Activated T-helper 9 cell treated with anti-CD3 and anti-CD28 coated beads, Interleukin-2, amount 50 U/mL, for 16 hours (primary cell): ENCODE measurements around the gene SNX33.
"Not testable (repeated sequence)": the region's sequence is repeated elsewhere in the genome, so short reads cannot be mapped to it uniquely, and the experiment has no call there.

ENCODE experiments used
- DNase-seq: peaks from one replicate; pipeline ENCODE4 v3.0.0-alpha.2; 2020; ENCODE audit warnings: low read depth

The SNX33 gene

DNA sequence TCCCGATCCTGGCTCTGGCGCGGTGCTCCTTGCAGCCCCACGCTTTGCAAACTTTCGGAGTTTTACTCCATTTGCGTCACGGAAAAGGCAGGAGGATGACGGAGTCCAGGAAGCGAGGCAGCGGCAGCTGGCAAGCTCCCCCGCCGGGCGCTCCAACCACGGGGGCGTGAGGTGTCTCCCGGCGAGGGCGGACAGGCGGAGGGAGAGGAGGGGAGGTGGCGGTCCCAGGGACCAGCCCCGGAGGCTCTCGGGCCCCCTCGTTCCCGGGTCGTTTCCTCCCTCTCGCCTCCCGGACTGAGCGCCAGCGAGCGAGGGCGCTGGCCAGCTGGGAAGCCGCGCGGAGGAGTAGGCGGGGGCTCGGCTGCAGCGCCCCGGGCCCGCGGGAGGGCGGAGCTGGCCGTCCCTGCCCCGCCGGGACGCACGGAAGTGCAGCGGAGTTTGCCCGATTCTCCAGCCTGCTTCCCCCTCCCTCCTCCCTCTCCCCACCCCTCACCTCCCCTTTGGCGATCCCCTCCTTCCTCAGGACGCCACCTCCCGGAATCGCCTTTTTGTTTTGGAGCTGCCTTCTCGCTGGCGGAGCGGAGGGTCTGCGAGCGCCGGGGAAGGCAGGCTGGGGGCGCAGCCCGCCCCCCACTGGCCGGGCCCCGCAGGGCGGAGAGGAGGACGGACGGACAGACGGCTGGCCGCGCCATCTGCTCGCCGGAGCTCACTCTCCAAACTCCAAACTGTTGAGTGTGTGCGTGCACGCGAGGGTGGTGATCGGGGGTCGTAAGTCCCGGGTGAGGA is at the start of gene SNX33:
Gene SNX33 (plus strand): TSS at position 543 of the 786 bp plus-strand sequence. CDS start 1,191 bp downstream, outside the sequence.
- peak; percentile 49 for DNase-seq

- no peak for DNase-seq
Observed at GRCh38 chr15:75598361-75598760, 49.4 kb upstream of the SNX33 start.

- DNase-seq: no peak
Observed at GRCh38 chr15:75599401-75599800, 48.3 kb upstream of the SNX33 start.

DNA sequence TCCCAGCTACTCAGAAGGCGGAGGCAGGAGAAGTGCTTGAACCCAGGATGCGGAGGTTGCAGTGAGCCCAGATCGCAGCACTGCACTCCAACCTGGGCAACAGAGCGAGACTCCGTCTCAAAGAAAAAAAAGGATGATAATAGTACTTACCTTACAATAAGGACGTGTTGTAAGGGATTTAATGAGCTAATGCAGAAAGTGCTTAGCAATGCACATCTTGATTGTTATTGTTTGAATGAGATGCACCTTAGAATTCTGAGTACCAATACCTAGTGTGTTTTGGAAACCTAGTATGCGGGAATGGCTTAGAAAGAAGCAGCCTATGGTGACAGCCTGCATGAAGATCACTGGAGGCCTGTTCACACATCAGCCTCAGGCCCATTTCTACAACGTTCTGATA is 41.7 kb upstream of the SNX33 start:
- DNase-seq: no peak

DNA sequence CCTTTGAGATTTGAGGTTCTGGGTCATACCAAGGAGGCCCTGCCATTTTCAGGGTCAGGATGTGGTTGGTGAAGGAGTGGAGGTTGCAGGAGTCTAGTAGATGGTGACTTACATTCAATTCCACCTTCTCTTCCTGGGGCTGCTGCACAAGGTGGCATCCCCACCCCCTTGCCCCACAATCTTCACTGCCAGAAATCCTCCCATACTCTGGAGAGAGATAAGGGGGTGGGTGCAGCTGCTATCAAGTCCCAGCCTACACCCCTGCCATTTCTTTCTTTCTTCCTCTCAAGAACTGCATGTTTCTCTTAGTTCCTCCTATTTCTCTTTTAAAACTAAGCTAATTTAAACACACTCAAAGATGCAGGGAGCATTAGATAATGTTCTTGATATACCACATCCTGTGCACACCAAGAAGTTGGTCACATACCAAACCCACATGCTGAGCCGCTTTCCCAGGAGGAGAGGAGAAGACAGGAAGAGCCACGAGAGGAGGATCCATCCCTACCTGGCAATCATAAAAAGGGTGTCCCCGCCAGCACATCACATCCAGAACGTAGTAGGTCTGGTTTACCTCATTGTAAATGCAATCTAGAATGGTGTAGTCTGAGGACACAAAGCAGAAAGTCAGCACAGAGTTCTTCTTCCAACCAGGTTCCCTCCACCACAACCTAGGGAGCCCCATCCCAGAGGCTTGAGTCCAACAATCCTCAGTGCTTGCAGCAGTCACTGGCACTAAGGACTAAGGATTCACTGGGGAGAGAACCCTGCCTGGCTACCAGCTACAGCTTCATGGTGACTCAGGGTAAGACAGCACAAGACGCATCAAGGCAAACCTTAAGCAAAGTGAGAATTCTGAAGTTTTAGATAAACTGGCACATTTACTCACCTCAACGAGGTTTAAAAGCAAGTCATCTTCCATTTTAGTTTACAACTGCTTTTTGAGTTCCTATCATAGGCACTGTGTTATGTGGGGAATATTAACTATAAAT is 40.7 kb upstream of the SNX33 start:
- no peak for DNase-seq

GRCh38 chr15:75616766-75617165 is 30.9 kb upstream of the SNX33 start:
- DNase-seq: no peak

DNA sequence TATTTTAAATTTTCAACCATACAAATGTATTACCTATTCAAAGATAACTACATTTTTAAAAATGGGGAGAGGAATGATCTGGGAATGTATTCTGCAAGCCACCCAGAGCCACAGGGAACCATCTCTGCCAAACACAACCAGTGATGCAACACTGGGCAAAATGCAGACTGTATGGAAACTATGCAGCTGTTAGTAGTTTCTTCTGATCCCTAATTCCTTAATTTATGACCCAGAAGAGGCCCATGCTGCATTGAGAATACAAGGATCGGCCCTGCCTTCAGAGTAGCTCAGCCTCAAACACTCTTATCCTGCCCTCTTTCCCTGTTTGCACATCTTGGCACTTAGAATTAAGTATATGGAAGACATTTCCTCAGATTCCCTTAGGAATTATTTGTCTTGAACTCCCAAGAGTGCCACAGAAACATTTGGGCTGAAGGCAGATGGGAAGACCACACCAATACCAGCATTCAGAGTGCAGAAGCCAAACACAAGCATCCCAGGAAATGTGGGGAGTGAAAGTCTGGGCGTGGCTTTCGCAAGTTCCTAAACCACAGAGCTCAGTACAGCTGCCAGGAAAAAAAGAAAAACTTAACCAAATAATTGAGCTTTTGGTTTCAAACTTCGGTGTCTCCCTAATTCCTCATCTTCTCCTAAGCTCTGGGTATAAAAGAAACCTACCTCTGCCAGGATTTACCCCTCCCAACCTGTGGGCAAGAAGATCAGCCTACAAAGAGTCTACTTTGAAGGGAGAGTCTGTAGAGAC is 27.5 kb upstream of the SNX33 start:
- DNase-seq: no peak

DNA sequence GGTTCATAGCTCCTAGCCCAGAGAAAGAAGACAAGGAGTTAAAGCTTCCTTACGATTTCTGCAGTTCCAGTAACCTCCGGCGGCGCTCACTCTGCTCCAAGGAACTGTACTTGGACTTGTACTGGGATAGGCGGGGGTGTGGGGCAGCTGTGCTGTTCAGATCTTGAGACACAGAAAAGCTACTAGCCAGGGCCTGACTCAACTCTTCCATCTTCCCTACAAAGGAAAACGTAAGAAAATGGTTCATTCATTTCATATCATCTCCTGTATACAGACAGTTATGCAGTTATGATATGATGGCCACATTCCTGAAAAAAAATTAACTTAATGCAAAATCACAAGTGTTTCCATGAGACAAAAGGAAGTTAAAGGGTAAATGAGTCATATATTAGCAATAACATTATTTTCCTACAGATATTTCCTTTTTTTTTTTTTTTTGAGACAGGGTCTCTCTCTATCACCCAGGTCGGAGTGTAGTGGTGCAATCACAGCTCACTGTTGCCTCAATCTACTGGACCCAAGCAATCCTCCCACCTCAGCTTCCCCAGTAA is 26.8 kb upstream of the SNX33 start:
- no peak for DNase-seq

DNA sequence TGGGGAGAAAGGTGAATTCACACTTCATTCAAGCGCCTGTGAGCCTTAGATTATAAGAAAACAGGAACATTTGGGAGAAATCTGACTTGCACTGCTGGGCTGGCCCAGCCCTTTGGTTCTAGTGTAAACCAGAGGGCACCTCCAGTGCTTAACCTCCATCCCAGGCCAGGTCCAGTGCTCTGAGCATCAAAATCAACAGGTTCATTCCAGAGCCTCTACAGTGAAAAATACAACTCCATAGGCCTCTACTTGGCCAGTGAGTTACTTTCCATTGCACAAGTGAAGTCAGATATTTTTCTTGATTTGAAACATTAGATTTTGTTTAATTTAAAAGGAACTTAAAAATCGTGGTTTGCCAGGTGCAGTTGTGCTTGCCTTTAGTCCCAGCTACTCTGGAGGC is 25.2 kb upstream of the SNX33 start:
- no peak for DNase-seq

DNA sequence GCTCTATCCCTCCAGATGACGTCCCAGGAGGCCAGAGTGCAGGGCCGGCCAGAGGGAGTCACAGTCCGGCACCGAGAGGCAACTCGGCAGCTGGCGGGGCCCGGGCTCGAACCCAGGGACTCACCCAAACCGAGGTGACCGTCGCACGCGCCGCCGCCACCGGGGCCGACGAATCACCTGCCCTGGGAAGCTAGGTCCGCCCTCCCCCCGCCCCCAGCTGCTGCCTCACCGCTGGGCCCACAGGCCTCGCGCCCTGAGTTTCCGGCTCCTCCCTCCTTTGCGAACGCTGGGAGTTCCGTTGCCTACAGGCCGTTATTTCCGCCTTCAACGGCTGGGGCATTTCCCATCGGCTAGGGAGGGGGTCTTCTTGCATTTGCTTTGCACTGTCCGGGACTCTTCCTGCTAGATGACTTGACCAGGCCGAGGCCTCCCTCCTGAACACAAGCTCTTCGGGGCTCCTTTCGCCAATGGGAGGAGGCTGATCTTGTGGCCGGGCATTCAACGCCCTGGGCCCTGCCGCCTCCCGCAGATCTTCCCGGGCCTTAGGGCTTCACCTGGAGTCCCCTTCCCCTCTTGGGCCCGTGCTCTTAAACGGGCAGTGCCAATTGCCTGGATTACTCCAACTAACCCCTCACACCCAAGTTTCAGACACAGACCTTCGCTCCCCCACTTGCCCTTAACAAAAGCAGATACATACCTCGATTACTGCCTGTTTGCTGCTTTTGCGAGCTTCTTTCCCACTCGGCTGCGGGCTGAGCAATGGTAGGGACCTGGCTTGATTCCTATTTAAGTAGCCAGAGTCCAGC is 22.0 kb upstream of the SNX33 start, which contains the start of gene SNUPN:
Gene SNUPN (minus strand): TSS at position 184 of the 806 bp plus-strand sequence. CDS start 4,674 bp downstream, outside the sequence.
- peak; percentile 90 for DNase-seq

GRCh38 chr15:75631935-75632334 is 15.8 kb upstream of the SNX33 start:
- no peak for DNase-seq

GRCh38 chr15:75633922-75634321 is 13.8 kb upstream of the SNX33 start:
- not testable (repeated sequence) for DNase-seq

DNA sequence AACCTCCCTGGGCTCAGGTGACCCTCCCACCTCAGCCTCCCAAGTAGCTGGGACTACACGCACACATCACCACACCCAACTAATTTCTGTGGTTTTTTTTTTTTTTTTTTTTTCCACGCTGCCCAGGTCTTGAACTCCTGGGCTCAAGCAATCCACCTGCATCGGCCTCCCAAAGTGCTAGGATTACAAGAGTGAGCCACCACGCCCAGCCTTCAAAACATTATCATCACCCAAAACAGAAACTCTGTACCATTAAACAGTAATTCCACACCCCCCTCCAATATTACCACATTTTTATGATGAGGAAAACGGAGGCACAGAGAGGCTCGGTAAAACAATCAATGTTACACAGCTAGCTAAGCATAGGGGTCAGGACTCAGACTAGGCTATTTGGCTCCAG is 11.7 kb upstream of the SNX33 start:
- no peak for DNase-seq

DNA sequence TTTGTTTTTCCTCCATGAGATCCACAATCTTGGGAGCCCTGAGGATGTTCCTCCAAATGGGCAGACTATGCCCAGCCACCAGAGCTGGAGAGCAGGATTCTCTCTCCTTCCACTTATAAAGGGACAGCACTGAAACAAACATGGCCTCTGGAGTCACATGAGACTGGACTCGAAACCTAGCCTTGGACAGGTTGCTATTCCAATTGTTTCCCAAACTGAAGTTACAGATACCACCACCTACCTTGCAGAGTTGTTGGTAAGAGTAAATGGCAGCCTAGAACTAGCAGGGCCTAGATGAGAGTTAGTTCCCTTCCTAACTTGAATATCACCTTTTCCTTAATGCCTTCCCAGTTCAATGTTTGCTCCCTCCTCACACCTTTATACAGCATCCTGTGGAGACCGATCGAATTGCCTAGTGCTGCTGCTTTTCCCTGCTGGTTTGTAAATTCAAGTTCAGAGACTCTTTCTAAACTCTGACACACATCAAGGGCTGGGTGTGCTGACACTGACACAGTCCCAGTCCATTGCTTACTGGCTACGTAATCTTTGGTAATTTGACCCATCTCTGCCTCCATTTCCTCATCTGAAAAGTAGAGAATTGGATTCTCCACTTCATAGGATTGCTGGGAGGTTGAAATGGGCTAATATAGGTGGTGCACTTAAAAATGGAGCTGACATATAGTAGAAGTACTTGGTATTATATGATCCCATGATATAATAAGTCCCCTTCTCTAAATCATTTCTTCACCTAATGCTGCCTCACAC is 10.3 kb upstream of the SNX33 start:
- no peak for DNase-seq

GRCh38 chr15:75639191-75639708 is 8.5 kb upstream of the SNX33 start:
- DNase-seq: no peak

- peak; percentile 86 for DNase-seq
Observed at GRCh38 chr15:75639709-75640482, 7.8 kb upstream of the SNX33 start, which contains the start of gene IMP3. TSS of gene IMP3 (minus strand) at chr15:75640224. CDS start at chr15:75640168, 56 bp downstream.

DNA sequence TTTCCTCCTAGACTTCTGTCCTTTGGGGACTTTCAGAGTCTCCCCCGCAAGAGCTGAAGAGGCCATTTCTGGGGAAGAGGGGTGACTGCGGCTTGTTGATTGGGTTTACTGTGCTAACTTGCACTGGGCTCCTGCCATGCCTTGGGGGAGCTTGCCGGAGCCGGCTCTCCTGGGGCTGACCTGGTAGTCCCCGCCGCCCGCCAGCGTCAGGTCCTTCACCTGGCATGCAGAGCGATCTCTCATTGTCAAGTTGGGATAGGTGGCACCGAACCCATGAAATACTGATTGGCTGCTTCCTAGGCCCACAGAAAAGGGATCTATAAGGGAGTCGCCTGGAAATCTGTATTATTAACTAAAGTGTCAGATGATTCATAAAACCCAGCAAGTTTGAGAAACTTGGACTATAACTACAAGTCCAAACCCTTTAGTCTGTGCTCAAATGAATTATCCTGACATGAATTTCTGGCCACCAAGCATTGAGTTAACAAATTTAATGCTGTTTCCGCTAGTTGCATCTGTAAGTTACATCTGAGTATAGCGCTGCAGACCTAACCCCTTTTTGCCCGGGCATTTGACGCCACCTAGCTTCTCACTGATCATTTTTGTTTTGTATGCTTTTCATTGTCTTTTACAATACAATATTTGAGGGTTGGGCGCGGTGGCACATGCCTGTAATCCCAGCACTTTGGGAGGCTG is 7.1 kb upstream of the SNX33 start:
- DNase-seq: peak; percentile 30

DNA sequence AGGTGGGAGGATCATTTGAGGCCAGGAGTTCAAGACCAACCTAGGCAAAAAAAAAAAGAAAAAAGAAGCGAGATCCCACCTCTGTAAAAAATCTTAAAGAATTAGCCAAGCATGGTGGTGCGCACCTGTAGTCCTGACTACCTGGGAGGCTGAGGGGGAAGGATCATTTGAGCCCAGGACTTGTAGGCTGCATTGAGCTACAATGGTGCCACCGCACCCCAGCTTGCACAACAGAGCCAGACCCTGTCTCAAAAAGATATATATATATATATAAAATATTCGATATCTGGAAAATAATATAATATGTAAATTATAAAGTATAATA is 6.6 kb upstream of the SNX33 start:
- no peak for DNase-seq
